ENCODE measurements around the gene USHBP1. TPM values are rescaled to one million over a fixed set of nuclear protein-coding genes. Genes with fewer than 3 reads are reported as not detected.

The USHBP1 gene
- total and polyA plus RNA-seq, 2 of the 13 experiments (the other 11 are each of a cell fraction or from before 2014, with no cell fraction given), result 0.15 to 1.5 TPM

DNA sequence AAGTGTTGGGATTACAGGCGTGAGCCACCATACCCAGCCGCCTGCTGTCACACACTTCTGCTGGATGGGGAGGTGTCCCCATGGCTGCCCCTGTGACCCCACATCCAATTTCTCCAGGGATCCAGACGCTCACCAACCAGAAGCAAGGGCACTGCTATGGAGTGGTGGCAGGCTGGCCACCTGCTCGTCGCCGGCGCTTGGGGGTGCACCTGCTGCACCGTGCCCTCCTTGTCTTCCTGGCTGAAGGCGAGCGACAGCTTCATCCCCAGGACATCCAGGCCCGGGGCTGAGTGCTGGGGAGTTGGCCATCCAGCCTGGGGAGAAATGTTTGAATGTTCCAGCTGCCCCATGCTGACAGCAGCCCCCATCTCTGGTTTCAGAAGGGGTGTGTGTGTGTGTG lies 21.7 kb upstream of the USHBP1 start (continued):
- TF ChIP-seq, protein P1, sequence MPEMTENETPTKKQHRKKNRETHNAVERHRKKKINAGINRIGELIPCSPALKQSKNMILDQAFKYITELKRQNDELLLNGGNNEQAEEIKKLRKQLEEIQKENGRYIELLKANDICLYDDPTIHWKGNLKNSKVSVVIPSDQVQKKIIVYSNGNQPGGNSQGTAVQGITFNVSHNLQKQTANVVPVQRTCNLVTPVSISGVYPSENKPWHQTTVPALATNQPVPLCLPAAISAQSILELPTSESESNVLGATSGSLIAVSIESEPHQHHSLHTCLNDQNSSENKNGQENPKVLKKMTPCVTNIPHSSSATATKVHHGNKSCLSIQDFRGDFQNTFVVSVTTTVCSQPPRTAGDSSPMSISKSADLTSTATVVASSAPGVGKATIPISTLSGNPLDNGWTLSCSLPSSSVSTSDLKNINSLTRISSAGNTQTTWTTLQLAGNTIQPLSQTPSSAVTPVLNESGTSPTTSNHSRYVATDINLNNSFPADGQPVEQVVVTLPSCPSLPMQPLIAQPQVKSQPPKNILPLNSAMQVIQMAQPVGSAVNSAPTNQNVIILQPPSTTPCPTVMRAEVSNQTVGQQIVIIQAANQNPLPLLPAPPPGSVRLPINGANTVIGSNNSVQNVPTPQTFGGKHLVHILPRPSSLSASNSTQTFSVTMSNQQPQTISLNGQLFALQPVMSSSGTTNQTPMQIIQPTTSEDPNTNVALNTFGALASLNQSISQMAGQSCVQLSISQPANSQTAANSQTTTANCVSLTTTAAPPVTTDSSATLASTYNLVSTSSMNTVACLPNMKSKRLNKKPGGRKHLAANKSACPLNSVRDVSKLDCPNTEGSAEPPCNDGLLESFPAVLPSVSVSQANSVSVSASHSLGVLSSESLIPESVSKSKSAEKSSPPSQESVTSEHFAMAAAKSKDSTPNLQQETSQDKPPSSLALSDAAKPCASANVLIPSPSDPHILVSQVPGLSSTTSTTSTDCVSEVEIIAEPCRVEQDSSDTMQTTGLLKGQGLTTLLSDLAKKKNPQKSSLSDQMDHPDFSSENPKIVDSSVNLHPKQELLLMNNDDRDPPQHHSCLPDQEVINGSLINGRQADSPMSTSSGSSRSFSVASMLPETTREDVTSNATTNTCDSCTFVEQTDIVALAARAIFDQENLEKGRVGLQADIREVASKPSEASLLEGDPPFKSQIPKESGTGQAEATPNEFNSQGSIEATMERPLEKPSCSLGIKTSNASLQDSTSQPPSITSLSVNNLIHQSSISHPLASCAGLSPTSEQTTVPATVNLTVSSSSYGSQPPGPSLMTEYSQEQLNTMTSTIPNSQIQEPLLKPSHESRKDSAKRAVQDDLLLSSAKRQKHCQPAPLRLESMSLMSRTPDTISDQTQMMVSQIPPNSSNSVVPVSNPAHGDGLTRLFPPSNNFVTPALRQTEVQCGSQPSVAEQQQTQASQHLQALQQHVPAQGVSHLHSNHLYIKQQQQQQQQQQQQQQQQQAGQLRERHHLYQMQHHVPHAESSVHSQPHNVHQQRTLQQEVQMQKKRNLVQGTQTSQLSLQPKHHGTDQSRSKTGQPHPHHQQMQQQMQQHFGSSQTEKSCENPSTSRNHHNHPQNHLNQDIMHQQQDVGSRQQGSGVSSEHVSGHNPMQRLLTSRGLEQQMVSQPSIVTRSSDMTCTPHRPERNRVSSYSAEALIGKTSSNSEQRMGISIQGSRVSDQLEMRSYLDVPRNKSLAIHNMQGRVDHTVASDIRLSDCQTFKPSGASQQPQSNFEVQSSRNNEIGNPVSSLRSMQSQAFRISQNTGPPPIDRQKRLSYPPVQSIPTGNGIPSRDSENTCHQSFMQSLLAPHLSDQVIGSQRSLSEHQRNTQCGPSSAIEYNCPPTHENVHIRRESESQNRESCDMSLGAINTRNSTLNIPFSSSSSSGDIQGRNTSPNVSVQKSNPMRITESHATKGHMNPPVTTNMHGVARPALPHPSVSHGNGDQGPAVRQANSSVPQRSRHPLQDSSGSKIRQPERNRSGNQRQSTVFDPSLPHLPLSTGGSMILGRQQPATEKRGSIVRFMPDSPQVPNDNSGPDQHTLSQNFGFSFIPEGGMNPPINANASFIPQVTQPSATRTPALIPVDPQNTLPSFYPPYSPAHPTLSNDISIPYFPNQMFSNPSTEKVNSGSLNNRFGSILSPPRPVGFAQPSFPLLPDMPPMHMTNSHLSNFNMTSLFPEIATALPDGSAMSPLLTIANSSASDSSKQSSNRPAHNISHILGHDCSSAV (CRISPR knock-in tag; IDR thresholded peaks at IDR 0.05; ENCODE audit: borderline replicate concordance), result no peak
- TF ChIP-seq ZNF576 (CRISPR knock-in tag; IDR thresholded peaks at IDR 0.05), result no peak
- no peak for TF ChIP-seq HOMEZ (CRISPR knock-in tag; IDR thresholded peaks at IDR 0.05; ENCODE audit: low read depth)
- TF ChIP-seq, protein P2, sequence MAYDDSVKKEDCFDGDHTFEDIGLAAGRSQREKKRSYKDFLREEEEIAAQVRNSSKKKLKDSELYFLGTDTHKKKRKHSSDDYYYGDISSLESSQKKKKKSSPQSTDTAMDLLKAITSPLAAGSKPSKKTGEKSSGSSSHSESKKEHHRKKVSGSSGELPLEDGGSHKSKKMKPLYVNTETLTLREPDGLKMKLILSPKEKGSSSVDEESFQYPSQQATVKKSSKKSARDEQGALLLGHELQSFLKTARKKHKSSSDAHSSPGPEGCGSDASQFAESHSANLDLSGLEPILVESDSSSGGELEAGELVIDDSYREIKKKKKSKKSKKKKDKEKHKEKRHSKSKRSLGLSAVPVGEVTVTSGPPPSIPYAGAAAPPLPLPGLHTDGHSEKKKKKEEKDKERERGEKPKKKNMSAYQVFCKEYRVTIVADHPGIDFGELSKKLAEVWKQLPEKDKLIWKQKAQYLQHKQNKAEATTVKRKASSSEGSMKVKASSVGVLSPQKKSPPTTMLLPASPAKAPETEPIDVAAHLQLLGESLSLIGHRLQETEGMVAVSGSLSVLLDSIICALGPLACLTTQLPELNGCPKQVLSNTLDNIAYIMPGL (CRISPR knock-in tag; IDR thresholded peaks at IDR 0.05; ENCODE audit: borderline replicate concordance in 1 of 2, low read depth in 1 of 2), result no peak
- no peak for TF ChIP-seq ETV6 (CRISPR knock-in tag; conservative IDR thresholded peaks at IDR 0.05)
- TF ChIP-seq ZMYM3 (CRISPR knock-in tag; IDR thresholded peaks at IDR 0.05), result no peak
- no peak for TF ChIP-seq RERE (CRISPR knock-in tag; IDR thresholded peaks at IDR 0.05; ENCODE audit: low read depth)

Data from HepG2 (cell line).